IPS-15b (cell line): ENCODE results near the gene HBM.
"Not testable (repeated sequence)": the region's sequence is repeated elsewhere in the genome, so short reads cannot be mapped to it uniquely, and the experiment has no call there.

Experiments used
- H3K27me3 ChIP-seq: one replicate; pipeline ENCODE4 v1.6.1; 2013; ENCODE audit warnings: low read length; ENCODE audit not compliant: control insufficient read depth, insufficient read depth
- H3K36me3 ChIP-seq: one replicate; pipeline ENCODE4 v1.6.1; 2013; ENCODE audit warnings: low read length; ENCODE audit not compliant: control insufficient read depth, insufficient read depth
- H3K4me1 ChIP-seq: one replicate; pipeline ENCODE4 v1.6.1; 2013; ENCODE audit warnings: mild to moderate bottlenecking, low read length; ENCODE audit not compliant: control insufficient read depth, insufficient read depth
- H3K4me3 ChIP-seq: one replicate; pipeline ENCODE4 v1.5.1; 2013; ENCODE audit warnings: low read depth, low read length
- H3K9ac ChIP-seq: one replicate; pipeline ENCODE4 v1.6.1; 2013; ENCODE audit warnings: low read depth, mild to moderate bottlenecking, low read length
- H3K9me3 ChIP-seq: one replicate; pipeline ENCODE4 v1.6.1; 2013; ENCODE audit warnings: mild to moderate bottlenecking, low read length; ENCODE audit not compliant: control insufficient read depth, insufficient read depth

HBM gene

GRCh38 chr16:152141-153128 is 13.3 kb upstream of the HBM start, which contains the start of gene HBZ:
HBZ (plus strand) TSS chr16:152644; CDS start chr16:152910, 266 bp downstream.
- no peak within 1 kb of the TSS for H3K9ac ChIP-seq
- no peaks in the 10 kb centered on the region for H3K4me1 ChIP-seq
- H3K27me3 ChIP-seq = peaks cover 37% of the 10 kb centered on the region
- H3K36me3 ChIP-seq = no peaks in the 10 kb centered on the region
- no peak within 1 kb of the TSS for H3K4me3 ChIP-seq
- no peaks in the 10 kb centered on the region for H3K9me3 ChIP-seq

GRCh38 chr16:153129-153521 is 12.7 kb upstream of the HBM start:
- H3K36me3 ChIP-seq, H3K4me3 ChIP-seq, H3K9ac ChIP-seq, H3K9me3 ChIP-seq, H3K4me1 ChIP-seq: not testable (repeated sequence)
- peaks cover 43% of the 10 kb centered on the region for H3K27me3 ChIP-seq

- H3K27me3 ChIP-seq = peaks cover 47% of the 10 kb centered on the region
- H3K9me3 ChIP-seq, H3K9ac ChIP-seq: not testable (repeated sequence)
Observed at GRCh38 chr16:153550-154216, 12.1 kb upstream of the HBM start.

GRCh38 chr16:154217-155030 is 11.4 kb upstream of the HBM start:
- Histone ChIP-seq H3K9ac (no peak overlapping the region), H3K4me3 (peak overlapping the region; percentile 53)

More at GRCh38 chr16:153550-154216, 12.1 kb upstream of the HBM start:
- H3K4me3 ChIP-seq, H3K36me3 ChIP-seq, H3K4me1 ChIP-seq: not testable (repeated sequence)

GRCh38 chr16:155031-155398 is 10.8 kb upstream of the HBM start:
- Histone ChIP-seq H3K4me3 (no peak overlapping the region), H3K9me3 (no peaks in the 10 kb centered on the region), H3K4me1 (no peaks in the 10 kb centered on the region), H3K9ac (no peak overlapping the region), H3K27me3 (peaks cover 55% of the 10 kb centered on the region), H3K36me3 (no peaks in the 10 kb centered on the region)

More at GRCh38 chr16:154217-155030, 11.4 kb upstream of the HBM start:
- Histone ChIP-seq H3K9me3 (no peaks in the 10 kb centered on the region), H3K4me1 (no peaks in the 10 kb centered on the region), H3K27me3 (peaks cover 52% of the 10 kb centered on the region), H3K36me3 (no peaks in the 10 kb centered on the region)

GRCh38 chr16:159136-159849 is 6.5 kb upstream of the HBM start:
- no peaks in the 10 kb centered on the region for H3K36me3 ChIP-seq
- H3K4me1 ChIP-seq = no peaks in the 10 kb centered on the region
- no peak overlapping the region for H3K9ac ChIP-seq
- H3K27me3 ChIP-seq = peaks cover 63% of the 10 kb centered on the region
- no peak overlapping the region for H3K4me3 ChIP-seq
- no peaks in the 10 kb centered on the region for H3K9me3 ChIP-seq

- H3K4me1 ChIP-seq, H3K36me3 ChIP-seq, H3K9me3 ChIP-seq, H3K9ac ChIP-seq, H3K4me3 ChIP-seq: not testable (repeated sequence)
- H3K27me3 ChIP-seq = peaks cover 57% of the 10 kb centered on the region
Observed at GRCh38 chr16:160242-160641, 5.5 kb upstream of the HBM start.

GRCh38 chr16:160691-161190 is 5.0 kb upstream of the HBM start:
- Histone ChIP-seq H3K4me3 (no peak overlapping the region), H3K9me3 (no peaks in the 10 kb centered on the region), H3K36me3 (no peaks in the 10 kb centered on the region), H3K27me3 (peaks cover 59% of the 10 kb centered on the region), H3K4me1 (no peaks in the 10 kb centered on the region), H3K9ac (no peak overlapping the region)

- no peak overlapping the region for H3K9ac ChIP-seq
- H3K27me3 ChIP-seq = peaks cover 64% of the 10 kb centered on the region
- H3K9me3 ChIP-seq = no peaks in the 10 kb centered on the region
- no peak overlapping the region for H3K4me3 ChIP-seq
- peaks cover 4% of the 10 kb centered on the region for H3K4me1 ChIP-seq
- no peaks in the 10 kb centered on the region for H3K36me3 ChIP-seq
Observed at GRCh38 chr16:162271-162991, 3.3 kb upstream of the HBM start.

- H3K9me3 ChIP-seq = not testable (repeated sequence)
Observed at GRCh38 chr16:163139-163538, 2.6 kb upstream of the HBM start.

More at GRCh38 chr16:163139-163538, 2.6 kb upstream of the HBM start:
- peaks cover 64% of the 10 kb centered on the region for H3K27me3 ChIP-seq
- not testable (repeated sequence) for H3K4me1 ChIP-seq, H3K9ac ChIP-seq, H3K36me3 ChIP-seq, H3K4me3 ChIP-seq
